ENCODE results near the gene NUSAP1. TPM values are rescaled to one million over a fixed set of nuclear protein-coding genes. Genes with fewer than 3 reads are reported as not detected.
"Not testable (repeated sequence)": the region's sequence is repeated elsewhere in the genome, so short reads cannot be mapped to it uniquely, and the experiment has no call there.

Gene NUSAP1
- total RNA-seq, 1 donor from 2014 or later = 25.1 TPM

DNA sequence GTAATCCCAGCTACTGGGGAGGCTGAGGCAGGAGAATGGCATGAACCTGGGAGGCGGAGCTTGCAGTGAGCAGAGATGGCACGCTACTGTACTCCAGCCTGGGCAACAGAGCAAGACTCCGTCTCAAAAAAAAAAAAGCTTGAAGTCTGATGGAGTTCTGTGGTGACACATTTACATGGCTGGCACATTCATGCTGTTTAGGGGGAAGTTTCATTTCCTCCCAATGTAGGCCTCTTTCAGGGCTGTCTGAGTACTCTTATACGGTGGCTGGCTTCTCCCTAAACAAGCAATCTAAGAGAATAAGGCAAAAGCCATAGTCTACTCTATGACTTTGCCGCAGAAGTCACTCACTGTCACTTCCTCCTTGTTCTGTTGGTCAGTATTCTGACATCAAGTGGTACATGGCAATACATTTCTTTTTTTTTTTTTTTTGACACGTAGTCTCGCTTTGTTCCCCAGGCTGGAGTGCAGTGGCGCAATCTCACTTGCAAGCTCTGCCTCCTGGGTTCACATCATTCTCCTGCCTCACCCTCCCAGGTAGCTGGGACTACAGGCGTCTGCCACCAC is 41.5 kb upstream of the NUSAP1 start:
- H3K36me3 ChIP-seq (ENCODE audit: control insufficient read depth in 3 of 3, insufficient read depth in 3 of 3, low read length in 3 of 3) = peaks cover 23 to 36% (median 33%) of the 10 kb centered on the region in 3 donors
- no peak overlapping the region for H3K27ac ChIP-seq (ENCODE audit: low read depth, low read length)
- no peak overlapping the region for H3K9ac ChIP-seq (ENCODE audit: low read depth in 1 of 3, low read length in 3 of 3)
- no peak overlapping the region for H3K4me3 ChIP-seq (ENCODE audit: low read length in 3 of 3)
- no peaks in the 10 kb centered on the region for H3K9me3 ChIP-seq (ENCODE audit: control insufficient read depth in 3 of 3, low read length in 3 of 3)
- no peaks in the 10 kb centered on the region for H3K27me3 ChIP-seq (ENCODE audit: control insufficient read depth in 3 of 3, insufficient read depth in 3 of 3, low read length in 3 of 3)
- H3K4me1 ChIP-seq (ENCODE audit: control insufficient read depth in 3 of 3, insufficient read depth in 3 of 3, low read length in 3 of 3) = peaks cover 0 to 9% (median 5%) of the 10 kb centered on the region in 3 donors

DNA sequence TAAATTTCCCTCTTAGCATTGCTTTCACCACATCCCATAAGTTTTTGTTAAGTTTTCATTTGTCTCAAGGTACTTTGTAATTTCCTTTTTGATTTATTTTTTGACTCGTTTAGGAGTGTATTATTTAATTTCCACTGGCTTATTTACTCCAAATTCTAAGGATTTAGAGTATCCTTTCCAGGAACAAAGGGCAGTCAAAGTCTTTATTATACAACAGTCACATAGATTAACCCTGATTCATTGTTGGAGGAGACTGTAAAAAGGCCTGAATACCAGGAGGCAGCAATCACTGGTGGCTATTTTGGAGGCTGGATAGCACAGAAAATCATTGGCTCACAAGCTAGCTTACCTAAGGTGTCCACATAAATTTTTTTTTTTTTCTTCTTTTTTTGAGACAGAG is 40.2 kb upstream of the NUSAP1 start:
- Histone ChIP-seq H3K9ac (ENCODE audit: low read depth in 1 of 3, low read length in 3 of 3) (no peak overlapping the region), H3K27me3 (ENCODE audit: control insufficient read depth in 3 of 3, insufficient read depth in 3 of 3, low read length in 3 of 3) (no peaks in the 10 kb centered on the region), H3K27ac (ENCODE audit: low read depth, low read length) (no peak overlapping the region), H3K36me3 (ENCODE audit: control insufficient read depth in 3 of 3, insufficient read depth in 3 of 3, low read length in 3 of 3) (peaks cover 13 to 26% (median 22%) of the 10 kb centered on the region in 3 donors), H3K9me3 (ENCODE audit: control insufficient read depth in 3 of 3, low read length in 3 of 3) (no peaks in the 10 kb centered on the region), H3K4me1 (ENCODE audit: control insufficient read depth in 3 of 3, insufficient read depth in 3 of 3, low read length in 3 of 3) (peaks cover 0 to 9% (median 5%) of the 10 kb centered on the region in 3 donors), H3K4me3 (ENCODE audit: low read length in 3 of 3) (no peak overlapping the region)

DNA sequence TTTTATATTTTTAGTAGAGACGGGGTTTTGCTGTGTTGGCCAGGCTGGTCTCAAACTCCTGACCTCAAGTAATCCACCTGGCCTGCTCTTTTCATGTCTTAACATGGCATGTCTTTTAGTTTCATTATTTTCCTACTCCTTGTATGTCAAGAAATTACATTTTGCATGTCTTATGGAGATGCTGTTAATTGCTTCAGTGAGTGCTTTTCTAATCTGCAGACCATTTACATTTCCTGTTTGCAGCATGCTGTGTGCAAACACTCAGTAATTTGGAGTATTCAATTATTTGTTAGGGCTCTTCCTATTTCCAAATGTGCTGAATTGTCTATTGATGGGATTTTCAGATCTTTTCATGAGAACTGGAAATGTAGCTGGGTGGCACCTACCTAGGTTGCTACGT is 31.5 kb upstream of the NUSAP1 start:
- H3K4me1 ChIP-seq (ENCODE audit: control insufficient read depth in 3 of 3, insufficient read depth in 3 of 3, low read length in 3 of 3); H3K9me3 ChIP-seq (ENCODE audit: control insufficient read depth in 3 of 3, low read length in 3 of 3); H3K27me3 ChIP-seq (ENCODE audit: control insufficient read depth in 3 of 3, insufficient read depth in 3 of 3, low read length in 3 of 3); H3K27ac ChIP-seq (ENCODE audit: low read depth, low read length); H3K4me3 ChIP-seq (ENCODE audit: low read length in 3 of 3); H3K9ac ChIP-seq (ENCODE audit: low read depth in 1 of 3, low read length in 3 of 3): not testable (repeated sequence)
- peaks cover 7 to 13% (median 10%) of the 10 kb centered on the region in 3 donors for H3K36me3 ChIP-seq (ENCODE audit: control insufficient read depth in 3 of 3, insufficient read depth in 3 of 3, low read length in 3 of 3)

DNA sequence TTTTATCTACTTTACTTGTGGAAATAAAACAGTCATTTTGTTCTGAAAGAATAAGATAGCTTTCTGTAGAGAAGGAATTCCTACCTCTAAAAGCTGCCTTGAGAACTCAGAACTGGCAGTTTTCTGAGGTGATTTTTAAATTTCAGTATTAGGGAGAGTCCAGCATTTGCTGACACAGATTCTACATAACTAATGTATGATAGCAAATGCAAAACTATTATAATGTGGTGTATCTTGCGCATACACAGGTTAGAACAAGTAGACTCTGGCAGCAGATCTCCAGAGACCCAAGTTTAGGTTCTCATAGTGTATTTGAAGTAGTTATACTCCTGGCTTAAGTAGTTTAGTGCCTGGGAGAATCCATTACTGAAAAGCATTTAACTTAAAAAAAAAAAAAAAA is 31.1 kb upstream of the NUSAP1 start:
- peaks cover 7 to 13% (median 10%) of the 10 kb centered on the region in 3 donors for H3K36me3 ChIP-seq (ENCODE audit: control insufficient read depth in 3 of 3, insufficient read depth in 3 of 3, low read length in 3 of 3)
- H3K9me3 ChIP-seq (ENCODE audit: control insufficient read depth in 3 of 3, low read length in 3 of 3) = no peaks in the 10 kb centered on the region
- H3K27ac ChIP-seq (ENCODE audit: low read depth, low read length) = no peak overlapping the region
- H3K4me1 ChIP-seq (ENCODE audit: control insufficient read depth in 3 of 3, insufficient read depth in 3 of 3, low read length in 3 of 3) = no peaks in the 10 kb centered on the region
- no peak overlapping the region for H3K9ac ChIP-seq (ENCODE audit: low read depth in 1 of 3, low read length in 3 of 3)
- H3K4me3 ChIP-seq (ENCODE audit: low read length in 3 of 3) = no peak overlapping the region
- H3K27me3 ChIP-seq (ENCODE audit: control insufficient read depth in 3 of 3, insufficient read depth in 3 of 3, low read length in 3 of 3) = no peaks in the 10 kb centered on the region

DNA sequence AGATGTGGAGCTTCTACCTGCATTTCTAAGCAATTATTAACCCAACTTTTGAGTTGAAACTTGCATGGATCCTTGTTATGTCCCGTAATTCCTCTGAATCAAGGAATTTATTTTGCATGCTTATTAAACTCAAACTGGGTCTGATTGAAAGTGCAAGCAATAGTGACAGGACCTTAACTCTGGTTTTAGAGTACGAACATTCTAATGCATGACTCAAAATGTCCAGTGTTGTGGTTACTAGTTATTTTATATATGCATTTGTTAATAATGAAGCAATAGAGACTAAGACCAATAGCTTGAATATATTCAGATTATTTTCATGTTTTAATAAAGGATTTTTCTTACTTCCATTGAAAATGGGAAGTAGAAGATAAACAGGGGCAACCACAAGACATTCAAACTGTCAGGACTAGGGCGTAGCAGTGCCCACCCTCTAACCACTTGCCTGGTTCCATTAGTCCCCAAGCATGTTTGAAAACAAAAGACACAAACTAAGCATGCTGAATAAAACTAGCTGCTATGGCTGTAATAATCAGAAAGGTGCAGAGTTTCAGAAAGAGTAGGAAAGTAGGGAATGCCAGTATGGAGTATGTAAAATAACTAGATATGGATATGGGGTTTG is 28.4 kb upstream of the NUSAP1 start:
- no peaks in the 10 kb centered on the region for H3K27me3 ChIP-seq (ENCODE audit: control insufficient read depth in 3 of 3, insufficient read depth in 3 of 3, low read length in 3 of 3)
- H3K9me3 ChIP-seq (ENCODE audit: control insufficient read depth in 3 of 3, low read length in 3 of 3) = no peaks in the 10 kb centered on the region
- peaks cover 0 to 7% (median 3%) of the 10 kb centered on the region in 3 donors for H3K4me1 ChIP-seq (ENCODE audit: control insufficient read depth in 3 of 3, insufficient read depth in 3 of 3, low read length in 3 of 3)
- no peak overlapping the region for H3K9ac ChIP-seq (ENCODE audit: low read depth in 1 of 3, low read length in 3 of 3)
- H3K36me3 ChIP-seq (ENCODE audit: control insufficient read depth in 3 of 3, insufficient read depth in 3 of 3, low read length in 3 of 3) = peaks cover 0 to 4% (median 3%) of the 10 kb centered on the region in 3 donors
- no peak overlapping the region for H3K4me3 ChIP-seq (ENCODE audit: low read length in 3 of 3)
- H3K27ac ChIP-seq (ENCODE audit: low read depth, low read length) = no peak overlapping the region

DNA sequence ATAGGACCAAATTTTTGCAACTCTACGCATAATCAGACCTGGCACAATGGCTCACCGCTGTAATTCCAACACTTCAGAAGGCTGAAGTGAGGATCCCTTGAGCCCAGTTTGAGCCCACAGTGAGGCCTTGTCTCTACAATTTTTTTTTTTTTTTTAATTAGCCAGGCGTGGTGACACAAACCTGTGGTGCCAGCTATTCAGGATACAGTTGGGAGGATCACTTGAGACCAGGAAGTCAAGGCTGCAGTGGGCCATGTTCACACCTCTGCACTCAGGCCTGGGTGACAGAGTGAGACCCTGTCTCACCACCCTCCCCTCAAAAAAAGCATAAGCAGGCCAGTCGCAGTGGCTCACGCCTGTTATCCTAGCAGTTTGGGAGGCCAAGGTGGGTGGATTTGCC is 25.0 kb upstream of the NUSAP1 start:
- peaks cover 0 to 15% (median 6%) of the 10 kb centered on the region in 3 donors for H3K4me1 ChIP-seq (ENCODE audit: control insufficient read depth in 3 of 3, insufficient read depth in 3 of 3, low read length in 3 of 3)
- no peak overlapping the region for H3K4me3 ChIP-seq (ENCODE audit: low read length in 3 of 3)
- H3K36me3 ChIP-seq (ENCODE audit: control insufficient read depth in 3 of 3, insufficient read depth in 3 of 3, low read length in 3 of 3) = peaks cover 0 to 2% (median 0%) of the 10 kb centered on the region in 3 donors
- no peaks in the 10 kb centered on the region for H3K9me3 ChIP-seq (ENCODE audit: control insufficient read depth in 3 of 3, low read length in 3 of 3)
- no peaks in the 10 kb centered on the region for H3K27me3 ChIP-seq (ENCODE audit: control insufficient read depth in 3 of 3, insufficient read depth in 3 of 3, low read length in 3 of 3)
- H3K9ac ChIP-seq (ENCODE audit: low read depth in 1 of 3, low read length in 3 of 3) = no peak overlapping the region
- H3K27ac ChIP-seq (ENCODE audit: low read depth, low read length) = no peak overlapping the region

DNA sequence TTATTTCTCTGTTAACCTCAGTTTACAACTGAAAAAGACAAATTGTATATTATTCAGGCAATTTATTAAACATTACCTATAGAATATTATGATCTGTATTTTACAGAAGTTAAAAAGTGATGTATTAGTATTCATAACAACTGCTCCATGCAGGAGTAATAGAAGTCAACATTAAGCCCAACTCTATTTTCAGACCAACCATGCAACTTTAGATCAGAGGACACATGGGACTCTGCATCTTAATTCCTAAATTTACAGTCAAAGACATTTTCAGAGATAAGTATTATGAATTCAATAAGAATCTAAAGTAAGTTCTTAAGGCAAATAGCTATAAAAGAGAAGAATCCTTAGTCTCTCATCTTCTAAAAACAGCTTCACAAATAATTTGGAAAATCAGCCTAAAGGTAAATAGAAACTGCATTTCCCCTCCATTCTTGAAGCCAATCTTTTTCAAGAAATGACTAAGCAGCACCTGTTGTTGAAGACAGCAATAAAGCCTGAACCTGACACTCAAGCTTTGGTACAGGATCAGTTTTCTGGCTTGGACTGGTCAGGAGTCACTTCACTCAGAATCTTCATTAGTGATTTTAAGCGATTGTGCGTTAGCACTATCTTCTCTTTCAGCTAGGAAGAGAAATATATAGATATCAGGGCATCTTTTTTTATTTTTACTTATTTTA is 23.3 kb upstream of the NUSAP1 start:
- Histone ChIP-seq H3K9ac (ENCODE audit: low read depth in 1 of 3, low read length in 3 of 3) (peak overlapping the region in 2 of 3 donors; percentile 18 to 68), H3K9me3 (ENCODE audit: control insufficient read depth in 3 of 3, low read length in 3 of 3) (no peaks in the 10 kb centered on the region), H3K36me3 (ENCODE audit: control insufficient read depth in 3 of 3, insufficient read depth in 3 of 3, low read length in 3 of 3) (peaks cover 0 to 2% (median 0%) of the 10 kb centered on the region in 3 donors), H3K27ac (ENCODE audit: low read depth, low read length) (peak overlapping the region; percentile 84), H3K4me3 (ENCODE audit: low read length in 3 of 3) (peak overlapping the region in 1 of 3 donors; percentile 23), H3K27me3 (ENCODE audit: control insufficient read depth in 3 of 3, insufficient read depth in 3 of 3, low read length in 3 of 3) (no peaks in the 10 kb centered on the region), H3K4me1 (ENCODE audit: control insufficient read depth in 3 of 3, insufficient read depth in 3 of 3, low read length in 3 of 3) (peaks cover 0 to 15% (median 6%) of the 10 kb centered on the region in 3 donors)

DNA sequence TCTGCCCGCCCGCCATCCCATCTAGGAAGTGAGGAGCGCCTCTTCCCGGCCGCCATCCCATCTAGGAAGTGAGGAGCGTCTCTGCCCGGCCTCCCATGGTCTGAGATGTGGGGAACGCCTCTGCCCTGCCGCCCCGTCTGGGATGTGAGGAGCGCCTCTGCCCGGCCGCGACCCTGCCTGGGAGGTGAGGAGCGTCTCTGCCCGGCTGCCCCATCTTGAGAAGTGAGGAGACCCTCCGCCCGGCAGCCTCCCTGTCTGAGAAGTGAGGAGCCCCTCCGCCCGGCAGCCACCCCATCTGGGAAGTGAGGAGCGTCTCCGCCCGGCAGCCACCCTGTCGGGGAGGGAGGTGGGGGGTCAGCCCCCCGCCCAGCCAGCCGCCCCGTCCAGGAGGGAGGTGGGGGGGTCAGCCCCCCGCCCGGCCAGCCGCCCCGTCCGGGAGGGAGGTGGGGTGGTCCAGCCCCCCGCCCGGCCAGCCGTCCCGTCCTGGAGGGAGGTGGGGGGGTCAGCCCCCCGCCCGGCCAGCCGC is 11.8 kb upstream of the NUSAP1 start:
- H3K27me3 ChIP-seq (ENCODE audit: control insufficient read depth in 3 of 3, insufficient read depth in 3 of 3, low read length in 3 of 3) = not testable (repeated sequence)

DNA sequence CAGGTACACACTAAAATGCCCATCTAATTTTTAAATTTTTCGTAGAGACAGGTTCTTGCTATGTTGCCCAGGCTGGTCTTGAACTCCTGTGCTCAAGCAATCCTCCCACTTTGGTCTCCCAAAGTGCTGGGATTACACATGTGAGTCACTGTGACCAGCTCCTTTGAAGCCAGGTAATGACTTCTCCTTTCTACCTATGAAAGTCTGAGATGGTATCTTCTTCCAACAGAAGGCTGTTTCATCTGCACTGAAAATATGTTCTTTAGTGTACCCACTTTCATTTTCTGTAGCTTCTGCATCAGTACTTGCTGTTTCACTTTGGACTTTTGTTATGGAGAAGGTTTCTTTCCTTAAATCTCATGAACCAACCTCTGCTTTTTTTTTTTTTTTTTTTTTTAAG is 9.1 kb upstream of the NUSAP1 start:
- Histone ChIP-seq H3K4me3 (ENCODE audit: low read length in 3 of 3) (no peak overlapping the region), H3K27me3 (ENCODE audit: control insufficient read depth in 3 of 3, insufficient read depth in 3 of 3, low read length in 3 of 3) (no peaks in the 10 kb centered on the region), H3K36me3 (ENCODE audit: control insufficient read depth in 3 of 3, insufficient read depth in 3 of 3, low read length in 3 of 3) (peaks cover 0 to 6% (median 4%) of the 10 kb centered on the region in 3 donors), H3K9me3 (ENCODE audit: control insufficient read depth in 3 of 3, low read length in 3 of 3) (no peaks in the 10 kb centered on the region), H3K27ac (ENCODE audit: low read depth, low read length) (no peak overlapping the region), H3K4me1 (ENCODE audit: control insufficient read depth in 3 of 3, insufficient read depth in 3 of 3, low read length in 3 of 3) (no peaks in the 10 kb centered on the region), H3K9ac (ENCODE audit: low read depth in 1 of 3, low read length in 3 of 3) (no peak overlapping the region)

More for the DNA sequence above, 11.8 kb upstream of the NUSAP1 start:
- not testable (repeated sequence) for H3K4me1 ChIP-seq (ENCODE audit: control insufficient read depth in 3 of 3, insufficient read depth in 3 of 3, low read length in 3 of 3); H3K9me3 ChIP-seq (ENCODE audit: control insufficient read depth in 3 of 3, low read length in 3 of 3); H3K9ac ChIP-seq (ENCODE audit: low read depth in 1 of 3, low read length in 3 of 3); H3K4me3 ChIP-seq (ENCODE audit: low read length in 3 of 3); H3K36me3 ChIP-seq (ENCODE audit: control insufficient read depth in 3 of 3, insufficient read depth in 3 of 3, low read length in 3 of 3); H3K27ac ChIP-seq (ENCODE audit: low read depth, low read length)

DNA sequence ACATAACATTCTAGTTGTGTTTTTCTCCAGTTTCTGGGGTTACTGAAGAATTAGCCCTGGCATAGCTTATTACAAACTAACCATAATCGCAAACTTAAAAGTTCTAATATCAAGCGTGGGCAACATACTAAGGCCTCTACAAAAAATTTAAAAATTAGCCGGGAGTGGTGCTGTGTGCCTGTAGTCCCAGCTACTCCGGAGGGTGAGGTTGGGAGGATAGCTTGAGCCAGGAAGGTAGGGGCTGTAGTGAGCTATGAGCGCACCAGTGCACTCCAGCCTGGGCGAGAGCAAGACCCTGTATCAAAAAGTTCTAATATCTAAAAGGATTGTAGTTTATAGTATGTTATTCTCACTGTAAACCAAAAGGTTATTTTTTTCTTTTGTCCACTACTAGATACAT is 1.4 kb upstream of the NUSAP1 start:
- H3K27ac ChIP-seq (ENCODE audit: low read depth, low read length) = peak overlapping the region; percentile 69
- no peaks in the 10 kb centered on the region for H3K27me3 ChIP-seq (ENCODE audit: control insufficient read depth in 3 of 3, insufficient read depth in 3 of 3, low read length in 3 of 3)
- H3K4me1 ChIP-seq (ENCODE audit: control insufficient read depth in 3 of 3, insufficient read depth in 3 of 3, low read length in 3 of 3) = peaks cover 14 to 18% (median 16%) of the 10 kb centered on the region in 3 donors
- H3K9ac ChIP-seq (ENCODE audit: low read depth in 1 of 3, low read length in 3 of 3) = peak overlapping the region in 1 of 3 donors; percentile 86
- peak overlapping the region in 2 of 3 donors; percentile 89 to 100 for H3K4me3 ChIP-seq (ENCODE audit: low read length in 3 of 3)
- peaks cover 0 to 5% (median 4%) of the 10 kb centered on the region in 3 donors for H3K36me3 ChIP-seq (ENCODE audit: control insufficient read depth in 3 of 3, insufficient read depth in 3 of 3, low read length in 3 of 3)
- no peaks in the 10 kb centered on the region for H3K9me3 ChIP-seq (ENCODE audit: control insufficient read depth in 3 of 3, low read length in 3 of 3)

Data from skeletal muscle tissue (tissue), 4 donors.